Measurements from ENCODE around the gene ORMDL3. TPM values are rescaled to one million over a fixed set of nuclear protein-coding genes. Genes with fewer than 3 reads are reported as not detected.

ORMDL3 gene
- total RNA-seq, 4 donors from 2014 or later, result 145 to 419 (median 200) TPM

GRCh38 chr17:39923230-39923629 lies 4.2 kb downstream of the ORMDL3 start:
- TF ChIP-seq, protein P1, sequence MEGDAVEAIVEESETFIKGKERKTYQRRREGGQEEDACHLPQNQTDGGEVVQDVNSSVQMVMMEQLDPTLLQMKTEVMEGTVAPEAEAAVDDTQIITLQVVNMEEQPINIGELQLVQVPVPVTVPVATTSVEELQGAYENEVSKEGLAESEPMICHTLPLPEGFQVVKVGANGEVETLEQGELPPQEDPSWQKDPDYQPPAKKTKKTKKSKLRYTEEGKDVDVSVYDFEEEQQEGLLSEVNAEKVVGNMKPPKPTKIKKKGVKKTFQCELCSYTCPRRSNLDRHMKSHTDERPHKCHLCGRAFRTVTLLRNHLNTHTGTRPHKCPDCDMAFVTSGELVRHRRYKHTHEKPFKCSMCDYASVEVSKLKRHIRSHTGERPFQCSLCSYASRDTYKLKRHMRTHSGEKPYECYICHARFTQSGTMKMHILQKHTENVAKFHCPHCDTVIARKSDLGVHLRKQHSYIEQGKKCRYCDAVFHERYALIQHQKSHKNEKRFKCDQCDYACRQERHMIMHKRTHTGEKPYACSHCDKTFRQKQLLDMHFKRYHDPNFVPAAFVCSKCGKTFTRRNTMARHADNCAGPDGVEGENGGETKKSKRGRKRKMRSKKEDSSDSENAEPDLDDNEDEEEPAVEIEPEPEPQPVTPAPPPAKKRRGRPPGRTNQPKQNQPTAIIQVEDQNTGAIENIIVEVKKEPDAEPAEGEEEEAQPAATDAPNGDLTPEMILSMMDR (IDR thresholded peaks at IDR 0.05; ENCODE audit: low read depth), result no peak

DNA sequence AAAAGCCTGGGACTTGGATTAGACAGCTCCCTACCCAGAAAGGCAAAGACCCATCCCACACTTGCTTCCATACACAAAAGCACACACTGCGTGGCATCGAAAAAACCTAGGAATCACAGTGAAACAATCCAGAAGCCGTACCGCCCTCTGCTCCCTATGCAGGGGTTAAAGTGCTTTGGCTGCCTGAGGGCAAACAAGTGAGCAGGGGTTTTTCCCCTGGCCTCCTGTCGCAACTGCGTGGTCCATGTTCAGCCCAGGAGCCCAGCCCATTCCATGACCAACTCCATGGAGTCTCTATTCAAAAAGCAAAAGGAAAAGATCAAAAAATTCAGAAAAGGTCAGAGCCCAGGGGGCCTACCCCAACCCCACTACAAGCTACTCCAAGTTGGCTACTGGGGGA lies 5.4 kb downstream of the ORMDL3 start:
- TF ChIP-seq, protein P1 (IDR thresholded peaks at IDR 0.05; ENCODE audit: low read depth), result no peak

DNA sequence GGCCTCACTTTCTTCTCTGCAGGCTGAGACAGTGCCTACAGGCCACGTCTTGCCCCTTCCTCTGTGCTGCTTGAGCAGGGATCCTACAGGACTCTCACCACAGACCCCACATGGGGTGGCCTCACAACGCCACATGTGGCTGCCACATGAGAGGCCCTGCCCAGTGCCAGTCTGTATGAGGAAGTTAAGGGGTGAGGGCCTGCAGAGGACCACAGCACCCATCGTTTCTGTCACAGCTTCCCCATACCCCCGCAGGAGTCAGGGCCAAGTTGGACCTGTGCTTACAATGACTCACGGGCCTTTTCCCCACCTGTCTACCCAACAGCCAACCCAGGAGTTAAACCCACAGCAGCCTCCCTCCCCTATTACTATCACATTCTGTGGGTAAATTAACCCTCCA lies 6.1 kb downstream of the ORMDL3 start:
- TF ChIP-seq, protein P1 (IDR thresholded peaks at IDR 0.05; ENCODE audit: low read depth), result no peak

DNA sequence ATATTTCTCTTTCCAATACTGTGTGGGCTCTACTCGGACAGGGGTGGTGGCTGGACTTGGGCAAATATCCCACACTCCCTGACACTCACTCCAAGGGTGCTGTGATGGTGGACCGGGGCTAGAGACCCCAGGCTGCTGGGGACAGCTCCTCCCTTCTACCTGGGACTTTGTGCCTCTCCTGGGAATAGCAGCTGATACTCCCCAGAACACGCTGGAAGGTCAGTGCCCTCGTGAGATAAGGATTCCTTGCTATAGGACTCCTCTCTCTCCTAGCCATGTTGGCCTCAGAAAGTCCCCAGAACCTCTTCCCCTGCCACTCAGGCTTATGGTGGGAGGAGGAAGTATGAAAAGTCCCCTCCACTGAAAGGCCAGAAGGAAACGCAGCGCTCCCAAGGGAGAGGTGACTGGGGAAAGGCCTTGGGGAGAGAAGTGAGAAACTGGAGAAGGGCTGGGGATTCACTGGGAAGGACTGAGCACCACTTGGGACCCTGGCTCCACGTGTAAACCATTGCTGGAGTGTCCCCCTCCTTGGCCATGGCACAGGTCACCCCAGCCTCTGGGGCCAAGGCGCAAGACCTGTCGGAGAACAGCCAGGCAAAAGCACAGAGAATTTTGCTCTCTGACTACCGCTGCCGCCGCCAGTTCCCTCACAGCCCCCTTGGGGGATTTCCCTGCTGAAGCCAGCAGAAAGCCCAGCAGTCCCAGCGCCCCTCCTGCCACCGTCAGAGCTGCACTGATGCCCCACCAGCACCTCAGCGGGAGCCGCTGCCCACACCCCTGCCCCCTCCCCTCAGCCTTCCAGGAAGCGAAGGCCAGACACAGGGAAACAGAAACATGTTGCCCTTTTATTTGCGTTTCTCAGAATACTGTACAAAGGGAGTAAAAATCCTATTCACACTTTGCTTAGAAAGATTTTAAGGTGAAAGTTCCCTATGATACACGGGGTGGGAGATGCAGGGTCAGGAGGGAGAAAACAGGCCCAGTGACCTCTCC lies 6.9 kb downstream of the ORMDL3 start:
- TF ChIP-seq, protein P1 (IDR thresholded peaks at IDR 0.05; ENCODE audit: low read depth), result no peak

- TF ChIP-seq, protein P1 (IDR thresholded peaks at IDR 0.05; ENCODE audit: low read depth), result no peak
These were observed 8.2 kb downstream of the ORMDL3 start for GRCh38 chr17:39919087-39919683.

DNA sequence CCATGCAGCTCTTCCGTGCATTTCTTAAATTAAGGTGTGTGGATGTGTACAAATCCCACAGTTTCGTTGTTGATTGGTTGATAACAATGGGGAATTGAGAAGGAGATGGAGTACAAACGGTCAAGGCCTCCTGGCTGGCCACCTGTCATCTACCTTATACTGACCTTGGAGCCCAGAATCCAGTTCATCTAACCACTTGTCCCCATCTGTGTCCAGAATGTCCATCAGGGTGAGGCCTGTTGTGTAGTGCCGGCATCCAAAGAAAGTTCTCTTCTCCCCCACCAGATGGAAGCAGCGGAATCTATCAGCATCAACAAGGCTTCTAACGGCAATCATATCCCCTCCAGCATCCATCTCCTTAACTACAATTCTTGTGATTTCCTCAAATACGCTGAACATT lies 10.5 kb downstream of the ORMDL3 start:
- TF ChIP-seq, protein P1 (IDR thresholded peaks at IDR 0.05; ENCODE audit: low read depth), result no peak

GRCh38 chr17:39915559-39915958 lies 11.8 kb downstream of the ORMDL3 start:
- TF ChIP-seq, protein P1 (IDR thresholded peaks at IDR 0.05; ENCODE audit: low read depth), result no peak

All from subcutaneous adipose tissue (tissue), 4 donors.